Ramos (cell line): ENCODE measurements around the gene ARSA.
"Not testable (repeated sequence)": the region's sequence is repeated elsewhere in the genome, so short reads cannot be mapped to it uniquely, and the experiment has no call there.

ENCODE experiments used
- in situ Hi-C: fragments of 300-500 bp; cut with MboI; formaldehyde crosslinking; loops from one replicate; pipeline ENCODE4 v1.14.3; 2022; ENCODE audit warnings: low sequenced_read_pairs; ENCODE audit not compliant: unreplicated experiment

The ARSA gene

GRCh38 chr22:50656122-50657070, 28.4 kb upstream of the ARSA start:
- in situ Hi-C loops = no loop called here

DNA sequence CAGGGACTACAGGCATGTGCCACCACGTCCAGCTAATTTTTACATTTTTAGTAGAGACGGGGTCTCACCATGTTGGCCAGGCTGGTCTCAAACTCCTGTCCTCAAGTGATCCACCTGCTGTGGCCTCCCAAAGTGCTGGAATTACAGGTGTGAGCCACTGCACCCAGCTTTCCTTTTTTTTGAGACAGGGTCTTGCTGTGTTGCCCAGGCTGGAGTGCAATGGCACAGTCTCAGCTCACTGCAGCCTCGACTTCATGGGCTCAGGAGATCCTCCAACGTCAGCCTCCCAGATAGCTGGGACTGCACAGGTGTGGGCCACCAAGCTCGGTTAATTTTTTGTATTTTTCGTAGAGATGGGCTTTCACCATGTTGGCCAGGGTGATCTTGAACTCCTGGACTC, 26.7 kb upstream of the ARSA start:
- in situ Hi-C loops = not testable (repeated sequence)

DNA sequence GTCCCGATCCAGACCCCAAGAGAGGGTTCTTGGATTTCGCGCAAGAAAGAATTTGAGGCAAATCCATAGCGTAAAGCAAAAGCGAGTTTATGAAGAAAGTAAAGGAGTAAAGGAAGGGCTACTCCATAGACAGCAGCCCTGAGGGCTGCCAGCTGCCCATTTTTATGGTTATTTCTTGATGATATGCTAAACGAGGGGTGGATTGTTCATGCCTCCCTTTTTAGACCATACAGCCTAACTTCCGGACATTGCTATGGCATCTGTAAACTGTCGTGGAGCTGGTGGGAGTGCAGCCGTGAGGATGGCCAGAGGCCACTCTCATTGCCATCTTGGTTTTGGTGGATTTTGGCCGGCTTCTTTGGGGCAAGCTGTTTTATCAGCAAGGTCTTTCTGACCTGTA, 25.3 kb upstream of the ARSA start:
- in situ Hi-C loops = no loop called here

- in situ Hi-C loops = not testable (repeated sequence)
Measured at GRCh38 chr22:50643821-50644101, 15.8 kb upstream of the ARSA start.

DNA sequence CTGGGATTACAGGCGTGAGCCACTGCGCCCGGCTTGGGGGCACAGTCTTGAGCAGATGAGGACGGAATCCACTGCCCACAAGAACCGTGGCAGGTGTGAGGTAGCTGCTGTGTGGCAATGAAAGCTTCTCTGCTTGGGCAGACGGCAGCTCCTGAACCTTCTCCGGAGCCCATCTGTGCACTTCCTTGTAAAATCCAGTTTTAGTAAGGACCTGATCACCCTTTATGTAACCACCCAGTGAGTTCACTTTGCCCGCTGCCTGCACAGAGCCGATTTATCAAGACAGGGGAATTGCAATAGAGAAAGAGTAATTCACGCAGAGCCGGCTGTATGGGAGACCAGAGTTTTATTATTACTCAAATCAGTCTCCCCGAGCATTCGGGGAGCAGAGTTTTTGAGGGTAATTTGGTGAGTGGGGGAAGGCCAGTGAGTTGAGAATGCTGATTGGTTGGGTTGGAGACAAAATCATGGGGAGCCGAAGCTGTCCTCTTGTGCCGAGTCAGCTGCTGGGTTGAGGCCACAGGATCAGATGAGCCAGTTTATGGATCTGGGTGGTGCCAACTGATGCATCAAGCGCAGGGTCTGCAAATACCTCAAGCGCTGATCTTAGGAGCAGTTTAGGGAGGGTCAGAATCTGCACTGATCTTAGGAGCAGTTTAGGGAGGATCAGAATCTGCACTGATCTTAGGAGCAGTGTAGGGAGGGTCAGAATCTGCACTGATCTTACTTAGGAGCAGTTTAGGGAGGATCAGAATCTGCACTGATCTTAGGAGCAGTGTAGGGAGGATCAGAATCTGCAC, 15.3 kb upstream of the ARSA start:
- in situ Hi-C loops = not testable (repeated sequence)

- in situ Hi-C loops = no loop called here
Measured at GRCh38 chr22:50641696-50642607, 14.0 kb upstream of the ARSA start.

- in situ Hi-C loops = no loop called here
Measured at GRCh38 chr22:50640857-50641647, 13.1 kb upstream of the ARSA start.

DNA sequence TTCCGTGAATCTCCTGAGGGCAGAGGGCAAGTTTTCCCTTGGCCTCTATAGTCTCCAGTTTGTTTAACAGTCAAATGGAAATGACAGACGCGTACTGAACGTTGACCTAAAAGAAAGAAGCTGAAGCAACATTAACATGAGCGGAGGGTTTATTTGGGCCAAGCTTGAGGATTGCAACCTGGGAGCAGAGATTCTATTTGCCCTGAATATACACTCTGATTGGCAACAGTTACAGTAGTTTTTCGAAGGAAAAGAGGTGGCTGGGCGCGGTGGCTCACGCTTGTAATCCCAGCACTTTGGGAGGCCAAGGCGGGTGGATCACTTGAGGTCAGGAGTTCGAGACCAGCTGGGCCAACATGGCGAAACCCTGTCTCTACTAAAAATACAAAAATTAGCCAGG, 12.3 kb upstream of the ARSA start:
- in situ Hi-C loops = not testable (repeated sequence)

- in situ Hi-C loops = no loop called here
Measured at GRCh38 chr22:50635591-50635990, 7.6 kb upstream of the ARSA start.

GRCh38 chr22:50633771-50634170, 5.8 kb upstream of the ARSA start:
- in situ Hi-C loops = no loop called here

DNA sequence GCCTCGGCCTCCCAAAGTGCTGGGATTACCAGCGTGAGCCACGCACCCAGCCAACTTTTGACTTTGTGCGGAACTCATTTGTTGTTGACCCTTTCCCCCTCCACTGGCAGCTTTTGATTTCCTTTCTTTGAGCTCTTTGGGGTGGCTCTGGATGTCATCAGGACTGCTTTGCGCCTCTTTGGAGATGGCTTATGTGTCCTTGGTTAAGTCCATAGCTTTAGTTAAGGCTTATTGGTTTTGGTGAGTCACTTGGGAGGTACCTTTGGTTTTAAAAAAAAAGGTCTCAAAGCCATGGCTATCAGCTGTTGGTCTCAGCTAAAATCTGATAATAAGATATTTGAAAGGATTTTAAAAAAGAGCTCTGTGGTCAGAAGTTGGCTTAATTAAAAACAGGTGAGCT, 5.1 kb upstream of the ARSA start:
- in situ Hi-C loops = no loop called here

- in situ Hi-C loops = no loop called here
Measured at GRCh38 chr22:50630376-50630775, 2.4 kb upstream of the ARSA start.

DNA sequence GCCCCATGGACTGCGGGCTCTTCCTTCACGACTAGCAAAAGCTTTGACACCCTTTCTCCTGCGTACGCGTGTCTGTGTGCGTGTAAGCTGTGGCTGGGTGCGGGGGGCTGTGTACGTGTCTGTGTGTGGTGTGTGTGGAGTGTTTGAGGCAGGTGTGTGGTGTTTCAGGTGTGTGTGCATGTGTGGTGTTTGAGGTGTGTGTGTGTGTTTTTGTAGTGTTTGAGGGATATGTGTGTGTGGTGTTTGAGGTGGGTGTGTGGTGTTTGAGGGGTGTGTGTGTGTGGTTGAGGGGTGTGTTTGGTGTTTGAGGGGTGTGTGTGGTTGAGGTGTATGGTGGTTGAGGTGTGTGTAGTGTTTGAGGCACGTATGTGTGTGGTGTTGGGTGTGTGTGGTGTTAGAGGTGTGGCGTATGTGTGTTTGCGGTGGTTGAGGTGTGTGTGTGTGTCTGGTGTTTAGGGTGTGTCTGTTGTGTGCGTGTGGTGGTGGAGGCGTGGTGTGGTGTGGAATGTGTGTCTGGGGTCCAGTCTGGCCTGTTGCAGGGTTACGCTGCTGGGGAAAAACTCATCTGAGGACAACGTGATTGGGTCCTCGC, 687 bp upstream of the ARSA start:
- in situ Hi-C loops = no loop called here

DNA sequence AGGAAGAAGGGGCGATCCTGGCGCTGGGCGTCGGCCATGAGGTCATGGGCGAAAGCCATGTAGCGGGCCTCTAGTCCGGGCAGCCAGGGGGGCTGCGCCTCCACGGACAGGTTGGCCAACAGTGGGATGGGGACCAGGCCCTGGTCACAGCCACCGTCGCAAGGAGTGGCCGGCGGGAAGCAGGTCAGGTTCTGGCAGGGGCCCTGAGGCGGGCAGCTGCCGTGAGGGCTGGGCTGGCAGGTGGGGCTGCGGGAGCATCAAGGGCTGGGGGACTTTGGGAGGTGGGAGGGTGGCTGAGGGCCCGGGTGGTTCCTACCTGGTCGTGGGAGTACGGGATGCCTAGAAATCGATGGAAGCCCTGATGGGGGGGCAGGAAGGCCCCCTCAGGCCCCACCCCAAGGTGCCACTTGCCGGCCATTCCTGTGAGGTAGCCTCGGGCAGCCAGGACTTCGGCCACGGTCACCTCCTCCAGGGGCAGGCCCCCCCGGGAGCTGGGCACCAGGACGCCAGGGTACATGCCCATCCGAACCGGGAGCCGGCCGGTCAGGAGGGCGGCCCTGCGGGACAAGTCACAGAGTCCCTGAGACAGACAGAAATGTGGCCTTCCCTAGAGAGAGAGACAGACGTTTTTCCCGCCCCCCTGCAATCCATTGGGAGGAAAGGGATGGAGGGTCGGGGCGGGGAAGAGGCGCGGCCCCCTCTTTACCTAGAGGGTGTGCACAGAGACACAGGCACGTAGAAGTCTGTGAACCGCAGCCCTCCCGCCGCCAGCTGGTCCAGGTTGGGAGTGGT, 906 bp downstream of the ARSA start:
- in situ Hi-C loops = no loop called here

GRCh38 chr22:50626314-50626849, 1.6 kb downstream of the ARSA start:
- in situ Hi-C loops = no loop called here

DNA sequence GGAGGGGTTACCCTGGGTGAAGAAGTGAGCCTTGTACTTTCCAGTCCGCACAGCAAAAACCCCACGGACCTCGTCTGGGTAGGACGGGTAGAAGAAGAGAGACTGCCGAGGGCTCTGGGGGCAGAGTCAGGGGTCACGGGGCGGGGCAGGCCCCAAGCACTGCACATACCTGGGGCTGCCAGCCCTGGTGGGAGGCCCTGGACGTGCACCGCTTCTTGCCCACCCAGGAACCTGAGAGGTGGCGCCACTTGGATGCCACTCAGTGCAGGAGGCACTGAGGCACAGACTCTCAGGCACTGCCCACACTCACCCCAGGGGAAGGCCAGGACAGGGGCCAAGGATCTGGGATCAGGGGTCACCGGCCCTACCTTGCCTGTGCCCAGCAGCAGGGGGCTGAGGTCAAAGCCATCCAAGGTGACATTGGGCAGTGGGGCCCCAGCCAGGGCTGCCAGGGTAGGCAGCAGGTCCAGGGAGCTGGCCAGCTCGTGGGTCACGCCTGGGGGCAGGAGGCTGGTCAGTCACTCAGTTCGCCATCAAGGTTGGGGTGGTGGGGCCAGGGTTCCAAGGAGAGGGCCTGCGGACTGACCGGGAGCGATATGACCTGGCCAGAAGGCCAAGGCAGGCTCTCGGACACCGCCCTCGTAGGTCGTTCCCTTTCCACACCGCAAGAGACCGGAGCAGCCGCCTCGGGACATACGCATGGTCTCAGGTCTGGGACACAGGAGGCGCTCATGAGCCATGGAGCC, 2.2 kb downstream of the ARSA start:
- in situ Hi-C loops = no loop called here

- in situ Hi-C loops = no loop called here
Measured at GRCh38 chr22:50625131-50625567, 2.8 kb downstream of the ARSA start.
